SK-N-SH (cell line): ENCODE measurements around the gene AFF3. TPM values are rescaled to one million over a fixed set of nuclear protein-coding genes. Genes with fewer than 3 reads are reported as not detected.

Experiments
- CTCF ChIA-PET: fragments of 300-600, 350-600 bp; formaldehyde crosslinking; extraction: SDS; loops from one replicate; lab custom pipeline; 2021; lab: Yijun Ruan, JAX
- POLR2A ChIA-PET: fragments of 350-600 bp; sonication (Branson Sonifier 250); formaldehyde crosslinking; extraction: SDS; loops from one replicate; lab custom pipeline; 2020; ENCODE audit warnings: antibody characterized with exemption, inconsistent platforms; lab: Yijun Ruan, JAX
- DNase-seq: peaks from one replicate; pipeline ENCODE4 v3.0.0; 2012
- H2AFZ ChIP-seq: fragments of 200-600 bp; sonication (generic); 2 replicates; pipeline ENCODE4 v1.8.1; 2016; ENCODE audit warnings: antibody characterized with exemption, mild to moderate bottlenecking, low read depth
- H3F3A ChIP-seq: fragments of 200-600 bp; sonication (generic); replicated peaks from 2 replicates; pipeline ENCODE3; 2016; ENCODE audit warnings: antibody characterized with exemption, mild to moderate bottlenecking; ENCODE audit not compliant: insufficient read depth
- H3K27ac ChIP-seq, 2 experiments: fragments of 200-500 bp in 1 of 2; fragments of 200-600 bp in 1 of 2; sonication (Bioruptor generic) in 1 of 2; sonication (generic), shearing (Covaris generic) in 1 of 2; 2 replicates each; pipeline versions ENCODE4 v1.5.1 to v1.6.1; 2014 to 2016; ENCODE audit warnings: low read depth in 2 of 2, inconsistent platforms in 1 of 2, low read length in 1 of 2, mild to moderate bottlenecking in 1 of 2, mixed read lengths in 1 of 2
- H3K27me3 ChIP-seq: fragments of 200-600 bp; sonication (generic), shearing (Covaris generic); 2 replicates; pipeline ENCODE4 v1.6.1; 2016; ENCODE audit warnings: mixed run types; ENCODE audit not compliant: insufficient read depth
- H3K36me3 ChIP-seq, 2 experiments: fragments of 200-500 bp in 1 of 2; fragments of 200-600 bp in 1 of 2; sonication (Bioruptor generic) in 1 of 2; sonication (generic) in 1 of 2; replicated peaks in 1 of 2; 2 replicates each; pipeline versions ENCODE3 to v1.5.1; 2014 to 2016; ENCODE audit warnings: low read length in 1 of 2, mild to moderate bottlenecking in 1 of 2; ENCODE audit not compliant: insufficient read depth in 2 of 2, control insufficient read depth in 1 of 2
- H3K4me1 ChIP-seq, 2 experiments: fragments of 200-500 bp in 1 of 2; fragments of 200-600 bp in 1 of 2; sonication (Bioruptor generic) in 1 of 2; sonication (generic), shearing (Covaris generic) in 1 of 2; 2 replicates each; pipeline versions ENCODE4 v1.5.1 to v1.6.1; 2014 to 2016; ENCODE audit warnings: low read depth in 1 of 2, low read length in 1 of 2, mixed run types in 1 of 2; ENCODE audit not compliant: insufficient read depth in 2 of 2, control insufficient read depth in 1 of 2
- H3K4me2 ChIP-seq: fragments of 200-600 bp; sonication (generic), shearing (Covaris generic); 2 replicates; pipeline ENCODE4 v1.6.1; 2017; ENCODE audit warnings: mixed run types
- H3K4me3 ChIP-seq, 2 experiments: fragments of 200-500 bp in 1 of 2; fragments of 200-600 bp in 1 of 2; sonication (Bioruptor generic) in 1 of 2; sonication (generic), shearing (Covaris generic) in 1 of 2; 2 replicates each; pipeline versions ENCODE4 v1.5.1 to v1.8.1; 2014 to 2016; ENCODE audit warnings: low read depth in 2 of 2, inconsistent platforms in 1 of 2, low read length in 1 of 2, mild to moderate bottlenecking in 1 of 2, mixed read lengths in 1 of 2, moderate library complexity in 1 of 2
- H3K79me2 ChIP-seq: fragments of 200-600 bp; sonication (generic); 2 replicates; pipeline ENCODE4 v1.8.1; 2017; ENCODE audit warnings: mild to moderate bottlenecking; ENCODE audit not compliant: insufficient read depth
- H3K9ac ChIP-seq: fragments of 200-600 bp; sonication (generic); 2 replicates; pipeline ENCODE4 v1.6.1; 2017; ENCODE audit warnings: mixed run types
- H3K9me2 ChIP-seq: fragments of 200-600 bp; sonication (generic); 2 replicates; pipeline ENCODE4 v1.6.1; 2017; ENCODE audit warnings: mixed run types
- H3K9me3 ChIP-seq: fragments of 200-600 bp; sonication (generic); 2 replicates; pipeline ENCODE4 v1.6.1; 2017; ENCODE audit warnings: mixed run types, mild to moderate bottlenecking, moderate library complexity
- H4K20me1 ChIP-seq: fragments of 200-600 bp; sonication (generic); 2 replicates; pipeline ENCODE4 v1.6.1; 2017; ENCODE audit warnings: mild to moderate bottlenecking, mixed run types; ENCODE audit not compliant: insufficient read depth
- EZH2phosphoT487 ChIP-seq: fragments of 200-600 bp; sonication (generic); IDR thresholded peaks from 2 replicates; pipeline ENCODE4 v1.6.1; 2017; ENCODE audit warnings: low read depth, mixed run types, mild to moderate bottlenecking, antibody characterized with exemption, moderate library complexity, borderline replicate concordance
- MEF2A ChIP-seq: IDR thresholded peaks from 2 replicates; pipeline ENCODE4 v1.4.0; 2012; ENCODE audit warnings: low read depth, borderline replicate concordance
- NRF1 ChIP-seq: IDR thresholded peaks from 2 replicates; pipeline ENCODE4 v1.6.1; 2012; ENCODE audit warnings: low read depth, mild to moderate bottlenecking, low read length
- RXRA ChIP-seq: IDR thresholded peaks from 2 replicates; pipeline ENCODE4 v1.4.0; 2012; ENCODE audit warnings: low read depth, mild to moderate bottlenecking, borderline replicate concordance
- SMC3 ChIP-seq: IDR thresholded peaks from 2 replicates; pipeline ENCODE4 v1.6.1; 2012; ENCODE audit warnings: low read depth, low read length, improper control_type of control experiment
- USF2 ChIP-seq: fragments of 150-350 bp; IDR thresholded peaks from 2 replicates; pipeline ENCODE4 v1.6.1; 2017; ENCODE audit warnings: antibody characterized with exemption, low read length, low read depth, borderline replicate concordance
- YY1 ChIP-seq: IDR thresholded peaks from 2 replicates; pipeline ENCODE4 v1.4.0; 2012; ENCODE audit warnings: low read depth, mild to moderate bottlenecking
- whole genome bisulfite sequencing: methylation state at CpG from one replicate; pipeline ENCODE4 v1.1.6; 2017; ENCODE audit warnings: low lambda C conversion rate; 5-methylcytosine and 5-hydroxymethylcytosine counted together
- polyA plus RNA-seq, 3 experiments: library from polyadenylated mRNA; depleted of rRNA; stranded (reverse); fragments of >200 nt; gene quantifications; 2 replicates each; pipeline ENCODE4 v1.2.3, GENCODE V29; 2012

The AFF3 gene
- polyA plus RNA-seq, 1 of the 3 experiments (the other 2 are of a cell fraction) = 0.36 TPM

GRCh38 chr2:99674090-99674489, 468.3 kb downstream of the AFF3 start:
- Histone ChIP-seq H2AFZ (no peak overlapping the region), H4K20me1 (no peaks in the 10 kb centered on the region), H3F3A (no peaks in the 10 kb centered on the region), H3K27me3 (no peaks in the 10 kb centered on the region), H3K36me3 (no peaks in the 10 kb centered on the region), H3K27ac (no peak overlapping the region), H3K4me2 (no peak overlapping the region), H3K9ac (no peak overlapping the region), H3K9me3 (no peaks in the 10 kb centered on the region), H3K4me3 (no peak overlapping the region), H3K4me1 (peaks cover 0 to 22% of the 10 kb centered on the region in 2 experiments; a peak in 2 of 4 replicates), H3K9me2 (no peaks in the 10 kb centered on the region), H3K79me2 (no peaks in the 10 kb centered on the region)
- POLR2A ChIA-PET = interaction anchor here (0.6 kb wide), 1 partner anchor 359 kb away, joined by 5 read pairs; no protein-coding TSS in a partner anchor
- CTCF ChIA-PET = no interaction called here
- DNase-seq = no peak
- 70% methylated on average over 7 of the region's 8 CpGs for whole genome bisulfite sequencing
- no peak for TF ChIP-seq USF2
- no peak for TF ChIP-seq RXRA

DNA sequence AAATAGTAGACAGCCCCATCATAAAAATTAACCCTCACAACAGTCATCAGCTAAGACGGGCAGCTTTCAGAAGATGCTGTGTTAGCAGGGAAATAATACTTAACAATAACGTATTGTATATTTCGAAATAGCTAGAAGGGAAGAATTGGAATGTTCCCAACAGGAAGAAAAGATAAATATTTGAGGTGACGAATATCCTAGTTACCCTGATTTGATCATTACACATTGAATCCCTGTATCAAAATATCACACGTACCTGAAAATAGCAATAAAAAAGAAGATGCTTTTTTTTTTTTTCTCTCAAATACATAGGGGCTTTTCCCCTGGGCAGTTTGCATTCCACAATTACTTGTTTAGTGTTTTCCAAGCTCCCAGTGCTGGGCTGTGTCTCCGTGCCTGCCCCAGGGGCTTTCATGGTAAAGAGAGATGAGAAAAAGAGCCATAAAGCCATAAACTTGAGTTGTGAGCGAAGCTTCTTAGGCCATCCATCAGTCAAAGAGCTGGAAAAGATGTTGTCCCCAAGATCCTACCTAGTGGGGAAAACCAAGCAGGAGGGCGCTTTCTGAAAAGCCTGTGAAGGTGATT, 469.5 kb downstream of the AFF3 start:
- Histone ChIP-seq H3K9ac (no peak overlapping the region), H3K4me2 (no peak overlapping the region), H3K27ac (no peak overlapping the region), H4K20me1 (no peaks in the 10 kb centered on the region), H3K4me1 (peaks cover 0 to 22% of the 10 kb centered on the region in 2 experiments; a peak in 2 of 4 replicates), H3K4me3 (no peak overlapping the region), H2AFZ (no peak overlapping the region), H3K27me3 (no peaks in the 10 kb centered on the region), H3K9me2 (no peaks in the 10 kb centered on the region), H3F3A (no peaks in the 10 kb centered on the region), H3K79me2 (no peaks in the 10 kb centered on the region), H3K36me3 (no peaks in the 10 kb centered on the region), H3K9me3 (no peaks in the 10 kb centered on the region)
- TF ChIP-seq EZH2phosphoT487 (no peak), NRF1 (no peak), SMC3 (no peak), YY1 (no peak), MEF2A (no peak)
- CTCF ChIA-PET = interaction anchor here (0.8 to 1.5 kb wide), 3 partner anchors 8 to 590 kb away, joined by 3 to 5 read pairs (median 5); no protein-coding TSS in a partner anchor
- DNase-seq = no peak
- WGBS = 58% methylated on average over 8 of the region's 8 CpGs
- POLR2A ChIA-PET = no interaction called here
